HG03139 (cell line): ENCODE measurements around the gene APOM.

Experiments
- ATAC-seq: cut with Tn5 transposase; IDR thresholded peaks from one replicate; pipeline ENCODE4 v1.9.1; 2021; ENCODE audit not compliant: unreplicated experiment

The APOM gene

GRCh38 chr6:31657406-31658157 lies 1.9 kb downstream of the APOM start:
- no peak for ATAC-seq

- ATAC-seq: no peak
Observed at GRCh38 chr6:31658158-31658688, 2.5 kb downstream of the APOM start.

GRCh38 chr6:31658983-31659648 lies 3.4 kb downstream of the APOM start:
- no peak for ATAC-seq

- ATAC-seq: no peak
Observed at GRCh38 chr6:31659649-31660380, 4.1 kb downstream of the APOM start.

GRCh38 chr6:31660381-31661261 lies 4.9 kb downstream of the APOM start, which contains the start of gene C6orf47:
TSS of gene C6orf47 (minus strand) at chr6:31660778. CDS start at chr6:31659947, 831 bp downstream.
- ATAC-seq: no peak

- ATAC-seq: no peak
Observed at GRCh38 chr6:31661262-31662123, 5.8 kb downstream of the APOM start.

GRCh38 chr6:31662124-31662723 lies 6.5 kb downstream of the APOM start:
- no peak for ATAC-seq

- no peak for ATAC-seq
Observed at GRCh38 chr6:31663126-31663960, 7.6 kb downstream of the APOM start.

GRCh38 chr6:31663961-31664789 lies 8.5 kb downstream of the APOM start:
- ATAC-seq: no peak

- peak; percentile 26 for ATAC-seq
Observed at GRCh38 chr6:31664790-31665500, 9.3 kb downstream of the APOM start, which contains the start of gene GPANK1. TSS of gene GPANK1 (minus strand) at chr6:31664997. CDS start at chr6:31664478, 519 bp downstream.

- ATAC-seq: peak; percentile 61
Observed at GRCh38 chr6:31665501-31666336, 10.0 kb downstream of the APOM start, which contains the start of gene CSNK2B. TSS of gene CSNK2B (plus strand) at chr6:31666080. CDS start at chr6:31666832, 752 bp downstream.

GRCh38 chr6:31666337-31666965 lies 10.8 kb downstream of the APOM start:
- no peak for ATAC-seq

GRCh38 chr6:31669676-31670075 lies 14.0 kb downstream of the APOM start, which contains the start of gene LY6G5B:
TSS of gene LY6G5B (plus strand) at chr6:31669976. CDS start at chr6:31670951, 975 bp downstream.
- no peak for ATAC-seq

GRCh38 chr6:31676322-31676903 lies 20.7 kb downstream of the APOM start:
- no peak for ATAC-seq

GRCh38 chr6:31676904-31677303 lies 21.2 kb downstream of the APOM start:
- ATAC-seq: no peak
